Measurements from ENCODE around the gene UMODL1.

The UMODL1 gene

DNA sequence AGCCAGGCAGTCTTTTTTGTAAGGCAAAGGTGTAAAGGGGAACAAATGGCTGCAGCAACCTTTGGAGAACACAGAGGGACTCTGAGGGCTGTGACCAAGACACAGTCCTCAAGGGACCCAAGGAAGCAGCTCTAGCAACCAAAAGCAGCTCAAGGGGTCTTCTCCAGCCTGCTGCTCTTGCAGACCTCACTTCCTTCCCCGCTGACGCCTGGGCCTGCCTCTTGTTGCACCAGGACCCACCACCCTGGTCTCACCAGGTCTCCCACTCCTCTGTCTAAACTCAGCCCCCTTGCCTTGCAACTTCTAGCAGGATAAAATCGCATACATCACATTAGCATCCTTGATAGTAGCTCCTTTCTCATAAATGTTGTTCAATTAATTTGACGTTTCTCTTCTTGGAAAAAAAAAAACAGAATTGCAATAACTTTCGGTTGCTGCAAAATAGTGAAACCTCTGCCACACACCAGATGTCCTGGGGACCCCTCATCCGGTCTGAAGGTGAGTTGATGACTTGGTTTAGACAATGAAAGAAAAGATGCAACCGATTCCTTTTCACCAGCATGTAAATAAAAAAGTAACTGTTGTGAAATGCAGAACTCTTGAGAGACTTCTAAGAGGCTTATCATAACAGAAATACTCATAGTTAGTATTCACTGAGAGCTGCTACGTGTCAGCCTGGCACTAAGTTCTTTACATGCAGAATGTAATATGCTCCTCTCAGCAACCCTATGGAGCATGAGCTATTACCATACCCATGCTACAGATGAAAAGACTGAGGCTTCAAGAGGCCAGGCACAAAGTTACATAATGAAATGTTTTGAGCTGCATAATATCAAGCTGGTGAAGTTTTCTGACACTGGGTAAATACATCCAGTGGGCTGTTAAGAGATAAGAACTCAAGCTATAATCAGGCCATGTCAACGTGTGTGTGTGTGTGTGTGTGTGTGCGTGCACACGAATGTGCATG is 58.5 kb downstream of the UMODL1 start:
- H3K79me2 ChIP-seq (ENCODE audit: insufficient read depth, low read length), result no peaks in the 10 kb centered on the region
- H4K20me1 ChIP-seq (ENCODE audit: insufficient read depth, low read length), result no peaks in the 10 kb centered on the region
- H3K4me3 ChIP-seq (ENCODE audit: low read depth in 1 of 2, low read length in 2 of 2), result no peak overlapping the region
- peaks cover 43% of the 10 kb centered on the region for H3K4me1 ChIP-seq (ENCODE audit: insufficient read depth, low read length)
- peak; percentile 54 for DNase-seq
- peak overlapping the region; percentile 49; the same call in 1 of the 2 replicates for H2AFZ ChIP-seq (ENCODE audit: low read depth, low read length)
- peak; percentile 29 for ATAC-seq (ENCODE audit: insufficient read depth, low read depth)
- H3K27ac ChIP-seq (ENCODE audit: low read length), result peak overlapping the region; percentile 87
- peak overlapping the region; percentile 17 for H3K4me2 ChIP-seq (ENCODE audit: insufficient read depth, low read length)
- no peaks in the 10 kb centered on the region for H3K9me3 ChIP-seq (ENCODE audit: insufficient read depth, low read length, severe bottlenecking)
- no peak for TF ChIP-seq EZH2 (IDR thresholded peaks at IDR 0.05; ENCODE audit: borderline replicate concordance, low read depth, low read length, severe bottlenecking)
- TF ChIP-seq, protein P1, sequence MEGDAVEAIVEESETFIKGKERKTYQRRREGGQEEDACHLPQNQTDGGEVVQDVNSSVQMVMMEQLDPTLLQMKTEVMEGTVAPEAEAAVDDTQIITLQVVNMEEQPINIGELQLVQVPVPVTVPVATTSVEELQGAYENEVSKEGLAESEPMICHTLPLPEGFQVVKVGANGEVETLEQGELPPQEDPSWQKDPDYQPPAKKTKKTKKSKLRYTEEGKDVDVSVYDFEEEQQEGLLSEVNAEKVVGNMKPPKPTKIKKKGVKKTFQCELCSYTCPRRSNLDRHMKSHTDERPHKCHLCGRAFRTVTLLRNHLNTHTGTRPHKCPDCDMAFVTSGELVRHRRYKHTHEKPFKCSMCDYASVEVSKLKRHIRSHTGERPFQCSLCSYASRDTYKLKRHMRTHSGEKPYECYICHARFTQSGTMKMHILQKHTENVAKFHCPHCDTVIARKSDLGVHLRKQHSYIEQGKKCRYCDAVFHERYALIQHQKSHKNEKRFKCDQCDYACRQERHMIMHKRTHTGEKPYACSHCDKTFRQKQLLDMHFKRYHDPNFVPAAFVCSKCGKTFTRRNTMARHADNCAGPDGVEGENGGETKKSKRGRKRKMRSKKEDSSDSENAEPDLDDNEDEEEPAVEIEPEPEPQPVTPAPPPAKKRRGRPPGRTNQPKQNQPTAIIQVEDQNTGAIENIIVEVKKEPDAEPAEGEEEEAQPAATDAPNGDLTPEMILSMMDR (IDR thresholded peaks at IDR 0.05; ENCODE audit: borderline replicate concordance, extremely low read depth, low read length, poor library complexity, severe bottlenecking), result no peak
- no peaks in the 10 kb centered on the region for H3K36me3 ChIP-seq (ENCODE audit: insufficient read depth, low read length)
- peak overlapping the region; percentile 29 for H3K9ac ChIP-seq (ENCODE audit: low read depth, low read length)
- no peaks in the 10 kb centered on the region for H3K27me3 ChIP-seq (ENCODE audit: insufficient read depth, low read length, poor library complexity)

DNA sequence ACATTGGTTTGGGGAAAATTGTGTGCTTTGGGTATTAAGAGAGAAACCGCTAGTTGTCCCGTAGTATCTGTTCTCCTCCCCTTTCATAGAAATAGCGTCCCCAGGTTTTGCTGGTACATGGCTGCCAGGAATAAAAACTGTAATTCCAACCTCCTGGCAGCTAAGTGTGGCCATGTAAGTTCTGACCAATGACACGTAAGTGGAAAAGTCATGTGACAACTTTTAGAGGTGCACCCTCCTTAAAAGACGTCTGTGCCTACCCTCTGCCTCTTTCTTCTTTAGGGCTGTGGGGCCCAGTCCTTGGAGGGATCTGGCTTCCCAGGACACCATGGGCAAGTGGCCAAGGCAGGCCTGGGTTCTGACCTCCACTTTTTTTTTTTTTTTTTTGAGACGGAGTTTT is 59.3 kb downstream of the UMODL1 start:
- H3K4me1 ChIP-seq (ENCODE audit: insufficient read depth, low read length), result peaks cover 35% of the 10 kb centered on the region
- no peak overlapping the region for H3K4me2 ChIP-seq (ENCODE audit: insufficient read depth, low read length)
- H3K9ac ChIP-seq (ENCODE audit: low read depth, low read length), result no peak overlapping the region
- no peaks in the 10 kb centered on the region for H4K20me1 ChIP-seq (ENCODE audit: insufficient read depth, low read length)
- H3K9me3 ChIP-seq (ENCODE audit: insufficient read depth, low read length, severe bottlenecking), result no peaks in the 10 kb centered on the region
- DNase-seq, result no peak
- no peak overlapping the region for H3K4me3 ChIP-seq (ENCODE audit: low read depth in 1 of 2, low read length in 2 of 2)
- H2AFZ ChIP-seq (ENCODE audit: low read depth, low read length), result no peak overlapping the region
- H3K79me2 ChIP-seq (ENCODE audit: insufficient read depth, low read length), result no peaks in the 10 kb centered on the region
- peak overlapping the region; percentile 87; the same call in 1 of the 2 replicates for H3K27ac ChIP-seq (ENCODE audit: low read length)
- TF ChIP-seq, protein P1 (IDR thresholded peaks at IDR 0.05; ENCODE audit: borderline replicate concordance, extremely low read depth, low read length, poor library complexity, severe bottlenecking), result no peak
- TF ChIP-seq EZH2 (IDR thresholded peaks at IDR 0.05; ENCODE audit: borderline replicate concordance, low read depth, low read length, severe bottlenecking), result no peak
- no peak for ATAC-seq (ENCODE audit: insufficient read depth, low read depth)
- no peaks in the 10 kb centered on the region for H3K36me3 ChIP-seq (ENCODE audit: insufficient read depth, low read length)
- H3K27me3 ChIP-seq (ENCODE audit: insufficient read depth, low read length, poor library complexity), result no peaks in the 10 kb centered on the region

DNA sequence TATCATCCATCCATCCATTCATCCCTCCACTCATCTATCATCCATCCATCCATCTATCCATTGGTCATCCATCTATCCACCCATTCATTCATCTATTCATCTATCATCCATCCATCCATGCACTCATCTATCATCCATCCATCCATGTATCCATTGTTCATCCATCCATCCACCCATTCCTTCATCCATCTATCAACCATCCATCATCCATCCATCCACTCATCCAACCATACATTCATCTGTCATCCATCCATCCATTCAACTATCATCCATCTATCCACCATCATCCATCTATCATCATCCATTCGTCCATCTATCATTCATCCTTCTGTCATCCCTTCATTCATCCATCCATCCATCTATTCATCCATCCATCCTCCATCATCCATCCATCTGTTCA is 61.1 kb downstream of the UMODL1 start:
- TF ChIP-seq, protein P1 (IDR thresholded peaks at IDR 0.05; ENCODE audit: borderline replicate concordance, extremely low read depth, low read length, poor library complexity, severe bottlenecking), result no peak
- TF ChIP-seq EZH2 (IDR thresholded peaks at IDR 0.05; ENCODE audit: borderline replicate concordance, low read depth, low read length, severe bottlenecking), result no peak
- H3K79me2 ChIP-seq (ENCODE audit: insufficient read depth, low read length), result no peaks in the 10 kb centered on the region
- DNase-seq, result no peak

More for the DNA sequence above, 61.1 kb downstream of the UMODL1 start:
- peaks cover 23% of the 10 kb centered on the region for H3K4me1 ChIP-seq (ENCODE audit: insufficient read depth, low read length)
- no peak overlapping the region for H3K27ac ChIP-seq (ENCODE audit: low read length)
- no peaks in the 10 kb centered on the region for H3K9me3 ChIP-seq (ENCODE audit: insufficient read depth, low read length, severe bottlenecking)
- H4K20me1 ChIP-seq (ENCODE audit: insufficient read depth, low read length), result no peaks in the 10 kb centered on the region
- no peak for ATAC-seq (ENCODE audit: insufficient read depth, low read depth)
- no peaks in the 10 kb centered on the region for H3K27me3 ChIP-seq (ENCODE audit: insufficient read depth, low read length, poor library complexity)
- H3K4me3 ChIP-seq (ENCODE audit: low read depth in 1 of 2, low read length in 2 of 2), result no peak overlapping the region
- H3K9ac ChIP-seq (ENCODE audit: low read depth, low read length), result no peak overlapping the region
- no peaks in the 10 kb centered on the region for H3K36me3 ChIP-seq (ENCODE audit: insufficient read depth, low read length)
- H3K4me2 ChIP-seq (ENCODE audit: insufficient read depth, low read length), result no peak overlapping the region
- H2AFZ ChIP-seq (ENCODE audit: low read depth, low read length), result no peak overlapping the region
